HFF-Myc (cell line): ENCODE results near the gene FAM114A1.
"Not testable (repeated sequence)": the region's sequence is repeated elsewhere in the genome, so short reads cannot be mapped to it uniquely, and the experiment has no call there.

Experiments
- DNase-seq: peaks from one replicate; pipeline ENCODE4 v3.0.0-alpha.2; 2011; ENCODE audit warnings: low read depth; ENCODE audit errors: extremely low read depth
- H3K4me3 ChIP-seq: replicated peaks from 2 replicates; pipeline ENCODE4 v1.5.1; 2011; ENCODE audit warnings: low read depth, mild to moderate bottlenecking, control low read depth, low read length
- TF ChIP-seq, protein P1 (sequence below): IDR thresholded peaks from 2 replicates; pipeline ENCODE4 v1.5.1; 2012; ENCODE audit warnings: mild to moderate bottlenecking, low read depth, low read length, control low read depth; ENCODE audit errors: missing control alignments

FAM114A1 gene

DNA sequence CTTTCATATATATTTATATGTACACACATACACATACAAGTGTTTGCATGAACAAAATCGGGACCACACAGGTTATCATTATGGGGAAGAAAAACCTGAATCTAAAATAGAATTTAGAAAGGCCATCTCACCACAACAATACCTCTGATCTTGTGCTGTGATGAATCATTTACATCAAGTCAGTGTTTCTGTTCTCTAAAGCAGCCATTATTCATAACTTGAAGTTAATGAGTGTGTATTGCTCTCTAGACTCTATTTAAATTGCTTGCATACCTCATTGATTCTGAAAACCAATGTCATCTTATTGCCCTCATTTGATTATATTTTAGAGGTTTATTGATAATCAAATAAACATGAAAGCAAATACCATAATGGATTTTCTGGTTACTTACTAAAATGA, 71.6 kb downstream of the FAM114A1 start:
- DNase-seq, result no peak
- TF ChIP-seq, protein P1, sequence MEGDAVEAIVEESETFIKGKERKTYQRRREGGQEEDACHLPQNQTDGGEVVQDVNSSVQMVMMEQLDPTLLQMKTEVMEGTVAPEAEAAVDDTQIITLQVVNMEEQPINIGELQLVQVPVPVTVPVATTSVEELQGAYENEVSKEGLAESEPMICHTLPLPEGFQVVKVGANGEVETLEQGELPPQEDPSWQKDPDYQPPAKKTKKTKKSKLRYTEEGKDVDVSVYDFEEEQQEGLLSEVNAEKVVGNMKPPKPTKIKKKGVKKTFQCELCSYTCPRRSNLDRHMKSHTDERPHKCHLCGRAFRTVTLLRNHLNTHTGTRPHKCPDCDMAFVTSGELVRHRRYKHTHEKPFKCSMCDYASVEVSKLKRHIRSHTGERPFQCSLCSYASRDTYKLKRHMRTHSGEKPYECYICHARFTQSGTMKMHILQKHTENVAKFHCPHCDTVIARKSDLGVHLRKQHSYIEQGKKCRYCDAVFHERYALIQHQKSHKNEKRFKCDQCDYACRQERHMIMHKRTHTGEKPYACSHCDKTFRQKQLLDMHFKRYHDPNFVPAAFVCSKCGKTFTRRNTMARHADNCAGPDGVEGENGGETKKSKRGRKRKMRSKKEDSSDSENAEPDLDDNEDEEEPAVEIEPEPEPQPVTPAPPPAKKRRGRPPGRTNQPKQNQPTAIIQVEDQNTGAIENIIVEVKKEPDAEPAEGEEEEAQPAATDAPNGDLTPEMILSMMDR, result no peak

DNA sequence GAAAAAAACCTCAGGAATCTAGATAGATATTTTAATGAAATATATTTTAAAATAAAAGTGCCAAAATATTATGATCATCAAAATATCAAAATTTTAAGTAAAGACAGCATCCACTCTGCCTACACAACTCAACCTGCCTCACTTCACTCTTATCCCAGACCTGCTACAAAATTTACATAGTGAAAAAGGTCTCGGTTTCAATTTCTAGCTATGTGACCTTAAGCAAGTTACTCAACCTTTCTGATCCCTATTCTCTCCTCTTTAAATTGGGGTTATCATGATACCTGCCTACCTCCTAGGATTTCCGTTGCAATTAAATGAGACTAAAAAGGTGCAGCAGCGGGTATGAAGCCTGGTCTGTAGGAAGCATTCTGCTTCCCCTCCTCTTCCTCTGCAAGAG, 72.9 kb downstream of the FAM114A1 start:
- TF ChIP-seq, protein P1, result no peak
- H3K4me3 ChIP-seq, result no peak overlapping the region
- DNase-seq, result no peak

More for the DNA sequence above, 71.6 kb downstream of the FAM114A1 start:
- no peak overlapping the region for H3K4me3 ChIP-seq

DNA sequence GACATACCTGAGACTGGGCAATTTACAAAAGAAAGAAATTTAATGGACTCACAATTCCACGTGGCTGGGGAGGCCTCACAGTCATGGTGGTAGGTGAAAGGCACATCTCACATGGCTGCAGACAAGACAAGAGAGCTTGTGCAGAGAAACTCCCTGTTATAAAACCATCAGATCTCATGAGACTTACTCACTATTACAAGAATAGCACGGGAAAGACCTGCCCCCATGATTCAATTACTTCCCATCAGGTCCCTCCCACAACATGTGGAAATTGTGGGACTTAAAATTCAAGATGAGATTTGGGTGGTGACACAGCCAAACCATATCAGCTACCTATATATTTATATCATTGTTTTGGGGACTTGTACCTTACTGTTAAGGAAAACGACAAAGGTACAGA, 74.3 kb downstream of the FAM114A1 start:
- not testable (repeated sequence) for H3K4me3 ChIP-seq, DNase-seq

DNA sequence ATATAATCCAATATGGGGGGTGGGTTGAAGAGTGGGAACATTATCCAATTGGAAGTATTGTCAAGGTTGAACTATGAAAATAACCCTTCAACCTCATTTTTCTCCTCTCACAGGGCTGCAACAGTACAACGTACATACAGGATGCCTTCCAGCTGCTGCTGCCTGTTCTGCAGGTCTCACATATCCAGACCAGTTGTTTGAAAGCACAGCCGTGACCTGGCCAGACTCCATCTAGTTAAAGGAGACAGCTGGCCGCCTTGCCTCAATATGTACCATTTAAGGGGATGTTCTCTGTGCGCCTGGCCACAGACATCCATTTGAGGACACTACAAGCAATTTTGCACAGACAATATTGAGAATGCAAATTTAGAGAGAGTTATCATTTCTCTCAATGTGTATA, 75.7 kb downstream of the FAM114A1 start:
- no peak for DNase-seq
- H3K4me3 ChIP-seq, result no peak overlapping the region
- TF ChIP-seq, protein P1, result no peak

DNA sequence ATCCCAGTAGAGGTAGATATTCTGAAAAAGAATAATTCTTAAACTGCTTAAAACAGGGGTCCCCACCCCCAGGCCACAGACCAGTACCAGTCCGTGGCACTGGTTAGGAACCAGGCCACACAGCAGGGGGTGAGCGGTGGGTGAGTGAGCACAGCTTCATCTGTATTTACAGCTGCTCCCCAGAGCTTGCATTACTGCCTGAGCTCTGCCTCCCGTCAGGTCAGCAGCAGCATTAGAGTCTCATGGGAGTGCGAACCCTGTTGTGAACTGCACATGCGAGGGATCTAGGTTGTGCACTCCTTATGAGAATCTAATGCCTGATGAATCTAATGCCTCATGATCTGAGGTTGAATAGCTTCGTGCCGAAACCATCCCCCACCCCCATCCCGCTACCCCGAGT, 76.8 kb downstream of the FAM114A1 start:
- H3K4me3 ChIP-seq, result no peak overlapping the region
- TF ChIP-seq, protein P1, result no peak

DNA sequence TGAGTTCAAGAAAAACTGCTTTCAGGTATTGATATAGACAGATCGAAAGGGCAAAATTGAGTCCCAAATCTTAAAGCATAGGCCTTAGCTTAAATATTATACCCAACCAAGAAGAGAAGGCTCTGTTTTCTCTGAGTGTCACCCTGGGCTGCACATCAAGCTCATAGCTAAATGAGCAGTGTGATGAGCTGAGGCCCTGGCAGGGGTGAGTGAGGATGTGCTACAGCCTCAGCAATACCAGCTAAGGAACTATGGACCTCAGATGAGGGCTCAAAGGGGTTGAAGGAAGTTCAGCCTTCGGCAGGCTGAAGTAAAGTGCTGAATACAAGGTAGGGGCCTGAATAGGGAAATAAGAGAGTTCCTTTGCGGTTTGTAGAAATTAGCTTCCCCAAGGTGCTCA, 79.3 kb downstream of the FAM114A1 start:
- no peak overlapping the region for H3K4me3 ChIP-seq
- DNase-seq, result no peak
- TF ChIP-seq, protein P1, result no peak

More for the DNA sequence above, 76.8 kb downstream of the FAM114A1 start:
- DNase-seq, result no peak

DNA sequence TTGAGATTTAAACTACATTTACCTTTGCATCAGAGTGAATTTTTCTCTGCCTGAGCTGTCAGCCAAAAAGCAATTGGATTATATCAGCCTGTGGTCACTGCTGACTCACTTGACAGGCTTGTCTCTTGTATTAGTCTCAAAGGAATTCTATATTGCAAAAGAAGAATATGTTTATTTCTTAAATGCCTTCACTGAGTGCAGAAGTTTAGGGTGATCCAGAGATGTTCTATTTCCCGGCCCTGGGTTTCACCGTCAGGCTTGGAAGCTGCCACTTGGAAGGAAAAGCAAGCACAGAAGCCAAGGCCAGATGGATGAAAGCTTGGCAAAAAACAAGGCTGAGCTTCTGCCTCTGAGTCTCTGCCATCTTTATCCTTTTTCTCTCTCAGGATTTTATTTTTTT, 80.9 kb downstream of the FAM114A1 start:
- TF ChIP-seq, protein P1, result no peak
- H3K4me3 ChIP-seq, result no peak overlapping the region
- peak; percentile 38 for DNase-seq
